ENCODE data around the gene B3GNT8. TPM values are rescaled to one million over a fixed set of nuclear protein-coding genes. Genes with fewer than 3 reads are reported as not detected.

Gene B3GNT8
- total and polyA plus RNA-seq, 2 of the 4 experiments (the other 2 are of a cell fraction): 0.36 TPM

GRCh38 chr19:41401483-41401882 is 25.7 kb downstream of the B3GNT8 start:
- POLR2A ChIA-PET (ENCODE audit: unreplicated experiment): no interaction called here
- no CpG with 5 or more reads among the region's 4 CpGs for WGBS, 2 experiments (ENCODE audit: extremely low coverage in 2 of 2, insufficient read length in 1 of 2)
- no peak overlapping the region for H3K9ac ChIP-seq (ENCODE audit: low read depth, low read length)

More at GRCh38 chr19:41401483-41401882, 25.7 kb downstream of the B3GNT8 start:
- peaks cover 23 to 36% of the 10 kb centered on the region in 2 experiments for H3K79me1 ChIP-seq (ENCODE audit: low read depth in 1 of 2, low read length in 2 of 2)
- 0 out of 2 replicates have a peak, but pooled peaks cover 5% of the 10 kb centered on the region for H3K36me3 ChIP-seq (ENCODE audit: control insufficient read depth, insufficient read depth, low read length)
- H3K18ac ChIP-seq (ENCODE audit: low read depth, low read length): no peak overlapping the region
- H2AK5ac ChIP-seq (ENCODE audit: low read depth, low read length): no peak overlapping the region
- in situ Hi-C loops (cut with MboI; ENCODE audit: low sequenced_read_pairs): no loop called here
- BruUV-seq (replicated peaks): no TSS peak
- no peak overlapping the region for H4K91ac ChIP-seq (ENCODE audit: insufficient read depth, low read depth, low read length)
- no peak overlapping the region for H3K23ac ChIP-seq (ENCODE audit: low read depth, low read length)
- no peak overlapping the region for H3K56ac ChIP-seq (ENCODE audit: extremely low read depth, insufficient read depth, low read length)
- H2BK20ac ChIP-seq (ENCODE audit: low read depth, low read length): no peak overlapping the region
- H3K4me2 ChIP-seq (ENCODE audit: low read depth, low read length): no peak overlapping the region
- no peak overlapping the region for H3K27ac ChIP-seq (ENCODE audit: insufficient read depth, low read length)
- no peak overlapping the region for H2BK5ac ChIP-seq (ENCODE audit: low read depth, low read length, poor library complexity, severe bottlenecking)
- CTCF ChIA-PET: no interaction called here
- H3K4me3 ChIP-seq (ENCODE audit: insufficient read depth, low read depth, low read length): no peak overlapping the region
- H3K4me1 ChIP-seq (ENCODE audit: control insufficient read depth, insufficient read depth, low read length): peaks cover 4% of the 10 kb centered on the region; the same call in 1 of the 2 replicates
- dilution Hi-C loops (cut with HindIII; ENCODE audit: low sequenced_read_pairs, unreplicated experiment): no loop called here
- no peak for TF ChIP-seq RAD21 (IDR thresholded peaks at IDR 0.05; ENCODE audit: low read length)
- no peak for TF ChIP-seq RFX5 (IDR thresholded peaks at IDR 0.05; ENCODE audit: low read depth, low read length)
- no peak for TF ChIP-seq FOS (IDR thresholded peaks at IDR 0.05; ENCODE audit: low read depth, low read length)
- TF ChIP-seq MXI1 (IDR thresholded peaks at IDR 0.05; ENCODE audit: borderline replicate concordance, low read depth, low read length): no peak
- TF ChIP-seq, protein P1, sequence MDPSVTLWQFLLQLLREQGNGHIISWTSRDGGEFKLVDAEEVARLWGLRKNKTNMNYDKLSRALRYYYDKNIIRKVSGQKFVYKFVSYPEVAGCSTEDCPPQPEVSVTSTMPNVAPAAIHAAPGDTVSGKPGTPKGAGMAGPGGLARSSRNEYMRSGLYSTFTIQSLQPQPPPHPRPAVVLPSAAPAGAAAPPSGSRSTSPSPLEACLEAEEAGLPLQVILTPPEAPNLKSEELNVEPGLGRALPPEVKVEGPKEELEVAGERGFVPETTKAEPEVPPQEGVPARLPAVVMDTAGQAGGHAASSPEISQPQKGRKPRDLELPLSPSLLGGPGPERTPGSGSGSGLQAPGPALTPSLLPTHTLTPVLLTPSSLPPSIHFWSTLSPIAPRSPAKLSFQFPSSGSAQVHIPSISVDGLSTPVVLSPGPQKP (IDR thresholded peaks at IDR 0.05; ENCODE audit: borderline replicate concordance, low read depth, low read length): no peak
- TF ChIP-seq BHLHE40 (IDR thresholded peaks at IDR 0.05; ENCODE audit: low read depth, low read length): no peak
- TF ChIP-seq CHD1 (IDR thresholded peaks at IDR 0.05; ENCODE audit: low read depth, low read length): no peak
- no peak for TF ChIP-seq SMC3 (IDR thresholded peaks at IDR 0.05; ENCODE audit: low read depth, low read length)
- TF ChIP-seq RCOR1 (IDR thresholded peaks at IDR 0.05; ENCODE audit: insufficient replicate concordance, low read length): no peak
- TF ChIP-seq, protein P2, sequence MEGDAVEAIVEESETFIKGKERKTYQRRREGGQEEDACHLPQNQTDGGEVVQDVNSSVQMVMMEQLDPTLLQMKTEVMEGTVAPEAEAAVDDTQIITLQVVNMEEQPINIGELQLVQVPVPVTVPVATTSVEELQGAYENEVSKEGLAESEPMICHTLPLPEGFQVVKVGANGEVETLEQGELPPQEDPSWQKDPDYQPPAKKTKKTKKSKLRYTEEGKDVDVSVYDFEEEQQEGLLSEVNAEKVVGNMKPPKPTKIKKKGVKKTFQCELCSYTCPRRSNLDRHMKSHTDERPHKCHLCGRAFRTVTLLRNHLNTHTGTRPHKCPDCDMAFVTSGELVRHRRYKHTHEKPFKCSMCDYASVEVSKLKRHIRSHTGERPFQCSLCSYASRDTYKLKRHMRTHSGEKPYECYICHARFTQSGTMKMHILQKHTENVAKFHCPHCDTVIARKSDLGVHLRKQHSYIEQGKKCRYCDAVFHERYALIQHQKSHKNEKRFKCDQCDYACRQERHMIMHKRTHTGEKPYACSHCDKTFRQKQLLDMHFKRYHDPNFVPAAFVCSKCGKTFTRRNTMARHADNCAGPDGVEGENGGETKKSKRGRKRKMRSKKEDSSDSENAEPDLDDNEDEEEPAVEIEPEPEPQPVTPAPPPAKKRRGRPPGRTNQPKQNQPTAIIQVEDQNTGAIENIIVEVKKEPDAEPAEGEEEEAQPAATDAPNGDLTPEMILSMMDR (conservative IDR thresholded peaks at IDR 0.05; ENCODE audit: low read depth, low read length): no peak
- TF ChIP-seq USF2 (IDR thresholded peaks at IDR 0.05; ENCODE audit: low read depth, low read length): no peak
- H4K8ac ChIP-seq (ENCODE audit: low read depth in 2 of 2, low read length in 2 of 2): no peak overlapping the region
- H2BK120ac ChIP-seq (ENCODE audit: low read depth, low read length): no peak overlapping the region
- no peaks in the 10 kb centered on the region for H4K20me1 ChIP-seq (ENCODE audit: insufficient read depth, low read length)
- H4K5ac ChIP-seq (ENCODE audit: low read depth, low read length): no peak overlapping the region
- H2BK15ac ChIP-seq (ENCODE audit: low read depth, low read length): no peak overlapping the region
- H3K4ac ChIP-seq (ENCODE audit: low read depth, low read length): no peak overlapping the region
- no peaks in the 10 kb centered on the region for H3K9me3 ChIP-seq (ENCODE audit: control insufficient read depth, insufficient read depth, low read length)
- no peak overlapping the region for H2AFZ ChIP-seq (replicated peaks; ENCODE audit: low read length, poor library complexity)
- peaks cover 15% of the 10 kb centered on the region; the same call in 1 of the 2 replicates for H3K9me1 ChIP-seq (ENCODE audit: insufficient read depth, low read length)
- DNase-seq (no peak), ATAC-seq (ENCODE audit: low read depth) (no peak)
- H2AK9ac ChIP-seq (replicated peaks; ENCODE audit: low read depth, low read length, poor library complexity): no peak overlapping the region
- H3K27me3 ChIP-seq (ENCODE audit: control insufficient read depth, insufficient read depth, low read length): no peaks in the 10 kb centered on the region
- intact Hi-C loops (cut with micrococcal nuclease): no loop called here
- H3K14ac ChIP-seq (replicated peaks; ENCODE audit: low read depth, low read length): no peak overlapping the region
